Muscle of arm (tissue), 14 donors: ENCODE measurements around the gene B3GNT4. TPM values are rescaled to one million over a fixed set of nuclear protein-coding genes. Genes with fewer than 3 reads are reported as not detected.
"Not testable (repeated sequence)": the region's sequence is repeated elsewhere in the genome, so short reads cannot be mapped to it uniquely, and the experiment has no call there.

Experiments used
- DNase-seq: peaks from one replicate; pipeline ENCODE4 v3.0.0-alpha.2; 2013
- long read RNA-seq, 11 donors: transcript quantifications; one replicate each; lab custom pipeline, GENCODE V29; 2026
- polyA plus RNA-seq, 12 donors: library from polyadenylated mRNA; unstranded; fragments of 120-200 nt; gene quantifications; one replicate each; pipeline ENCODE4 v1.2.1, GENCODE V29; 2013; ENCODE audit not compliant: insufficient read length in 12 of 12

B3GNT4 gene
- polyA plus RNA-seq, result 1 to 10 TPM in 1 of 12 donors, under 1 TPM in 7, not detected in 4; 0.17 to 2.6 (median 0.52) TPM
- long read RNA-seq, donor 1, partial matches to known transcripts, result 0 of 2 reads
- long read RNA-seq, donor 1, other reads (novel, unspliced or antisense), result 0 of 2 reads
- long read RNA-seq, donor 2, result 0 reads
- long read RNA-seq, donor 3, partial matches to known transcripts, result 0 of 12 reads
- long read RNA-seq, donor 3, other reads (novel, unspliced or antisense), result 12 of 12 reads
- long read RNA-seq, donor 4, result 0 reads
- long read RNA-seq, donor 5, partial matches to known transcripts, result 11 of 54 reads
- long read RNA-seq, donor 5, other reads (novel, unspliced or antisense), result 43 of 54 reads
- long read RNA-seq, donor 6, result 0 reads
- long read RNA-seq, donor 7, result 0 reads
- long read RNA-seq, donor 8, partial matches to known transcripts, result 0 of 25 reads
- long read RNA-seq, donor 8, other reads (novel, unspliced or antisense), result 25 of 25 reads
- long read RNA-seq, donor 9, result 0 reads
- long read RNA-seq, donor 10, partial matches to known transcripts, result 5 of 24 reads
- long read RNA-seq, donor 10, other reads (novel, unspliced or antisense), result 19 of 24 reads
- long read RNA-seq, donor 11, partial matches to known transcripts, result 0 of 14 reads
- long read RNA-seq, donor 11, other reads (novel, unspliced or antisense), result 14 of 14 reads

DNA sequence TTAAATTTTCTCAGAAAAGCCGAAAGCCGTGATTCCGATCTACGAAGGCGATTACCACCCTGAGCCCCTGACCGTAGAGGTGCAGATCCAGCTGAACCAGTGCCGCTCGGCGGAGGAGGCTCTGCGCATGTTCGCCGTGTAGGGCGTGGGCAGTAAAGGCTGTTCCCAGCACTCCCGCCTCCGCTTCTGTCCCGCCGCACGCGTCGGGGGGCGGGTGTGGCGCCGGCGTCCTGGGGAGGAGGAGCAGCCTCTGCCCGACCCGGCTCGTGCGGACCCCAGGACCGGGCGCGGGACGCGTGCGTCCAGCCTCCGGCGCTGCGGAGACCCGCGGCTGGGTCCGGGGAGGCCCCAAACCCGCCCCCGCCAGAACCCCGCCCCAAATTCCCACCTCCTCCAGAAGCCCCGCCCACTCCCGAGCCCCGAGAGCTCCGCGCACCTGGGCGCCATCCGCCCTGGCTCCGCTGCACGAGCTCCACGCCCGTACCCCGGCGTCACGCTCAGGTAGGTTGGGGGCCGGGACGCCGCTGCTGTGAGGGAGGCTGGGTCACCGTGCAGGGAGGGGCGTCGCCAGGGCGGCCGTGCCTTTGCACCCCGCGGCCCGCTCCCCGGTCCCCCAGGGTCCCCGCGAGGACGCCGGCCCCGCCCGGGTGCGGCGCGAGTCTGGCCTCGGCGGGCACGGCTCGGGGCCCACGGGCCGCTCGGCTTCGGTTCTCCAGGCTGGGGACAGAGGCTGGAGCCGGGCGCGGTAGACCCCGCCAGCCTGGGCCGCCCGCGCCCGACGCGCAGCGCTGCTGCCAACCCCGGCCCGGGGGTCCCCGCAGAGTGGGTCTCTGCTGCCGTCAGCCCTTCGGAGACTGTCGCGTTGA lies at the start of gene B3GNT4:
TSS of gene B3GNT4 (plus strand) at position 409 of the 866 bp plus-strand sequence. CDS start 910 bp downstream, outside the sequence.
- peak; percentile 25 for DNase-seq

- DNase-seq, result no peak
These were observed 47.8 kb upstream of the B3GNT4 start for GRCh38 chr12:122155705-122156104.

GRCh38 chr12:122158700-122159285 lies 44.7 kb upstream of the B3GNT4 start:
- no peak for DNase-seq

GRCh38 chr12:122159882-122160281 lies 43.6 kb upstream of the B3GNT4 start:
- no peak for DNase-seq

- no peak for DNase-seq
These were observed 42.7 kb upstream of the B3GNT4 start for GRCh38 chr12:122160761-122161160.

GRCh38 chr12:122161682-122162081 lies 41.8 kb upstream of the B3GNT4 start:
- DNase-seq, result no peak

DNA sequence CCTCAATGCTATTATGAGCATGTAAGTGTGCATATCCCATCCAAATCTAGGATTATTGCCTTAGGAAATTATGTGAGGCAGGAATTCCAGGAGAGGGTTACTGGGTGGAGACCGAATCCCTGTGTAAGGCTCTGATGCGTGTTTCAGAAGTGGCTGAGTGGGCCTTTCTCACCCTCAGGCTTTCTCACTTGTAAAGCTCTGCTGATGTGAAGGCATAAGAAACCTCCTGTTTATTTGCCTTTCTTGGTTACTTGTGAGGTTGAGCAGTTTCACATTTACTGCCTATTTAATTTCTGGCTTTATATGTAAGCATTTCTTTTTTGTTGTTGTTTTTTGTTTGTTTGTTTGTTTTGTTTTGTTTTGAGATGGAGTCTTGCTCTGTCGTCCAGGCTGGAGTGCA lies 40.5 kb upstream of the B3GNT4 start:
- DNase-seq, result no peak

- DNase-seq, result no peak
These were observed 36.8 kb upstream of the B3GNT4 start for GRCh38 chr12:122166422-122167349.

DNA sequence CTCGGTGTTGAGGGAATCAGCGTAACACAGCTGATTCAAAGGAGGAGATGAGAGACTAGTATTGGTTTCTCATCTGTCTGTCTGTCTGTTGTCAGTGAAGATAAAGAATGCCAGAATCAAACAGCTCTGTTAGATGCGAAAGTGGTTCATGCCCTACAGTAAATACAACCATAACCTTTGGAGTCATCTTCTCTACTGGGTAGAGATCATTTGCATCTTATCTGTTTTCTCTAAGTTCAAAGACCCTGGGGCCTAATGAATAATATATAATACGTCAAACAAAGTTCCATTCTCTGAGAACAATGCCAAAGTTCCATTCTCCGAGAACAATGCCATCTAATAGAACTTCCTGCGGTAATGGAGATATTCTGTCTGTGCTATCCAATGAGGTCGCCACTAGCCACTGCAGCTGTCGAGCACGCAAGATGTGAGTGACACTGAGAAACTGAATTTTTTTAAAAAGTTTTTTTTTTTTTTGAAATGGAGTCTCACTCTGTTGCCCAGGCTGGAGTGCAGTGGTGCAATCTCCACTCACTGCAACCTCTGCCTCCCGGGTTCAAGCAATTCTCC lies 36.1 kb upstream of the B3GNT4 start:
- DNase-seq, result no peak

GRCh38 chr12:122168492-122168891 lies 35.0 kb upstream of the B3GNT4 start:
- no peak for DNase-seq

GRCh38 chr12:122171399-122171798 lies 32.1 kb upstream of the B3GNT4 start:
- no peak for DNase-seq

DNA sequence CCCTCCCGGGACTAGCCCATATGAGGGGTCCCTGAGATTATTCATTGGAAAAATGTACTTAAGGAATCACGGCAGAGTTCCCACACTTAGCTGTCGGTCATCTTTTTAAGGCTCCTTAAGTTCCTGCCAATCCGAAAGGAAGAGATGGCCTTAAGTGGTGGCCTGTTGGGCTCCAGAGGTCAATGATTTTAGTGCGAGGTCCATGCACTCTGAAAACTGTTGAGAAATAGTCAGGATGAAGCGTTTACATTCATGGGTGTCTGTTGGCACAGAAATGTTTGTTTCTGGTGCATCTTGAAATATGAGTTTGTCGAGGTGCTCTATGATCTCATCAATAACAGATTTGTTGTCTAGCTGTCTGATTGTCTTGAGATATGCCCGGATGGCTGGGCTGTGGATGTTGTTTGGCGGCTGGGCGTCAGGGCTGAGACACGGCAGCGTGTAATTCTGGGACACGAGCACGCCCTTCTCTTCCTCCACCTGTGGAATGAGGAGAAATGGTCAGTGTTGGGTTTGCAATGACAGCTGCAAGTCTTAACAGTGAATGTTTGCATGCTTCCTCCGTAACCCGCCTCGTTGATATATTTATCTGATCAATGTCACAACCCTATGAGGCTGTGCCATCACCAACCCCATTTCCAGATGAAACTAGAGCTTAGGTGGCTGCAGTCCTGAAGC lies 31.1 kb upstream of the B3GNT4 start:
- no peak for DNase-seq

GRCh38 chr12:122174155-122174845 lies 29.2 kb upstream of the B3GNT4 start, which contains the start of gene IL31:
Gene IL31, minus strand, starts transcription at chr12:122174221. Its CDS starts 49 bp downstream, at chr12:122174172.
- DNase-seq, result no peak

- not testable (repeated sequence) for DNase-seq
These were observed 27.0 kb upstream of the B3GNT4 start for GRCh38 chr12:122176473-122176872.

DNA sequence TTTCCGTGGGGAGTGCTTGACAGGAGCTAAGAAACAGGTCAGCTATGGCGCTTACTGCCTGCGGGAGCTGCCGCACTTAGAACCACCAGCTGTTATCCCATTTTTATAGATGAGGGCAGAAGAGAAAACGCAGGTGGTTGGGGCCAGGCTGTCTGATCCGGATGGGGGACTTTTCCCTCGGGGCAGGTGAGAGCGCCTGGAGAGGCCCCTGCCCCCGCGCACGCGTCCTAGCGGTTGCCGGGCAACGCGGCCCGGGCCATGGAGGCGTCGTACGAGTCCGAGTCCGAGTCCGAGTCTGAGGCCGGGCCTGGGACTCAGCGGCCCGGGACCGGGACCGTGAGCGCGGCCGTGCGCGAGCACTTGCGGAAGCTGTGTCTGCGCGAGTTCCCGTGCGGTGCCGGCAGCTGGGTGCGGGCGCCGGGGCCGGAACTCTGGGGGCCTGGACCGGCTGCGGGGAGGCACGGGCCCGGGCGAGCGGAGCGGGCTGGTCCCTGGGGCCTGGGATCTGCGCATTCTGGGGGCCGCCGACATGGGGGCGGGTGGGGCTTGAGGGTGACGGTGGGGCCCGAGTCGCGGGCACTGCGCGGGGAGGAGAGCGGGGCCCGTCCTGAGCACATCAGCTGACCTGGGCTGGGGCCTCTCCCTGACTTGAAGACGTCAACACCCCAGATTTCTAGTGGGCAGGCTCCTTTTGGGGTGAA lies 20.5 kb upstream of the B3GNT4 start, which contains the start of gene LRRC43:
TSS of gene LRRC43 (plus strand) at position 237 of the 701 bp plus-strand sequence. CDS start at position 259, 22 bp downstream.
- peak; percentile 21 for DNase-seq

GRCh38 chr12:122183588-122183940 lies 19.9 kb upstream of the B3GNT4 start:
- DNase-seq, result no peak

DNA sequence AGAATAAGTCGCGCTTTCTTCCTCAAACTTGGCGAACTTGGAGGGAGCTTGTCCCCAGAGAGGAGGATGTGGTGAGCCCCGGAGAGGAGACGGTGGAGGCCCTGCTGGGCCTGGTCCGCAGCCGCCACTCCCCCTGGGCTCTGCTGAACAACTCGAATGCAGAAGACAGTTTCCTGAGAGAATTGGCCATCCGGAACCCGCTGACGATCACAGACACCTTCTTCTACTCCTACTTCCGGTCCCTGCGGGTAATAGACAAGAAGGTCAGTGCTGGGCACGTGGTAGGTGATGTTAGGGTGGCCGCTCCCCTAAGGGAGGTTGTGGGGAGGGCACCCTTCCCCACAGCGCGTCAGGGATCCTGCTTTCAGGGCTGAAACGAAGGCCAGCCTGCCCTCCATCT lies 19.0 kb upstream of the B3GNT4 start:
- no peak for DNase-seq

GRCh38 chr12:122185079-122185478 lies 18.4 kb upstream of the B3GNT4 start:
- DNase-seq, result no peak
